HepG2 (cell line): ENCODE data around the gene ZSCAN31. TPM values are rescaled to one million over a fixed set of nuclear protein-coding genes. Genes with fewer than 3 reads are reported as not detected.

Experiments used
- CEBPB ChIP-seq: IDR thresholded peaks from 2 replicates; pipeline ENCODE4 v1.6.1; 2011; ENCODE audit warnings: low read depth, low read length, improper control_type of control experiment, borderline replicate concordance
- EP300 ChIP-seq, 3 experiments: sonication (generic) in 1 of 3; formaldehyde crosslinking in 1 of 3; IDR thresholded peaks; 2 replicates each; pipeline versions ENCODE4 v1.5.1 to v1.6.1; 2011 to 2020; ENCODE audit warnings: low read depth in 2 of 3, low read length in 2 of 3, borderline replicate concordance in 1 of 3, improper control_type of control experiment in 1 of 3, mild to moderate bottlenecking in 1 of 3, missing genetic modification reagents in 1 of 3, moderate library complexity in 1 of 3
- HCFC1 ChIP-seq: fragments of 150-350 bp; IDR thresholded peaks from 2 replicates; pipeline ENCODE4 v1.6.1; 2014; ENCODE audit warnings: low read depth, low read length
- HNF4A ChIP-seq: sonication (generic); formaldehyde crosslinking; IDR thresholded peaks from 2 replicates; pipeline ENCODE4 v1.4.0; 2020; ENCODE audit warnings: missing genetic modification reagents
- HNRNPLL ChIP-seq: fragments of 200-400 bp; formaldehyde crosslinking; IDR thresholded peaks from 2 replicates; pipeline ENCODE4 v1.6.1; 2017; ENCODE audit warnings: mild to moderate bottlenecking, low read depth, low read length; ENCODE audit not compliant: poor library complexity, severe bottlenecking
- MED1 ChIP-seq: sonication (generic); formaldehyde crosslinking; IDR thresholded peaks from 2 replicates; pipeline ENCODE4 v1.4.0; 2020; ENCODE audit warnings: missing genetic modification reagents
- ONECUT2 ChIP-seq: sonication (generic); formaldehyde crosslinking; IDR thresholded peaks from 2 replicates; pipeline ENCODE4 v1.4.0; 2020; ENCODE audit warnings: missing genetic modification reagents
- PPARG ChIP-seq: conservative IDR thresholded peaks from 2 replicates; pipeline ENCODE4 v1.6.1; 2016; ENCODE audit warnings: missing biosample characterization, missing genetic modification reagents
- SUZ12 ChIP-seq: fragments of 150-350 bp; IDR thresholded peaks from 2 replicates; pipeline ENCODE4 v1.6.1; 2014; ENCODE audit warnings: low read depth, low read length
- ZBTB49 ChIP-seq: sonication (generic); formaldehyde crosslinking; IDR thresholded peaks from 2 replicates; pipeline ENCODE4 v1.4.0; 2020; ENCODE audit warnings: missing genetic modification reagents, borderline replicate concordance
- ZNF207 ChIP-seq: fragments of 450-650 bp; IDR thresholded peaks from 2 replicates; pipeline ENCODE4 v1.6.1; 2016; ENCODE audit warnings: antibody characterized with exemption, borderline replicate concordance
- ZNF225 ChIP-seq: sonication (generic); formaldehyde crosslinking; IDR thresholded peaks from 2 replicates; pipeline ENCODE4 v1.4.0; 2020; ENCODE audit warnings: mild to moderate bottlenecking, missing genetic modification reagents
- ZNF337 ChIP-seq: sonication (generic); formaldehyde crosslinking; IDR thresholded peaks from 2 replicates; pipeline ENCODE4 v1.5.1; 2020; ENCODE audit warnings: missing genetic modification reagents, low read depth, mild to moderate bottlenecking, borderline replicate concordance
- ZNF468 ChIP-seq: sonication (generic); formaldehyde crosslinking; IDR thresholded peaks from 2 replicates; pipeline ENCODE4 v1.8.0; 2022; ENCODE audit warnings: mild to moderate bottlenecking, moderate library complexity, missing genetic modification reagents
- polyA plus RNA-seq, 8 experiments: library from polyadenylated mRNA; depleted of rRNA in 3 of 8; stranded (reverse) in 7 of 8; unstranded in 1 of 8; fragments of >200 nt; fragmentation: Illumina TruSeq in 4 of 8; extraction: Trizol in 4 of 8; gene quantifications; 2 replicates each; pipeline versions ENCODE4 v1.2.1 to v1.2.3, GENCODE V29; 2011 to 2016; ENCODE audit warnings: low read depth in 4 of 8, missing spikeins in 1 of 8, mixed read lengths in 1 of 8; ENCODE audit not compliant: insufficient read depth in 1 of 8
- total RNA-seq, 5 experiments: library from RNA; depleted of rRNA; stranded (reverse); fragments of >200 nt; fragmentation: Illumina TruSeq; extraction: Trizol; gene quantifications; 2 replicates each; pipeline ENCODE4 v1.2.3, GENCODE V29; 2016; ENCODE audit warnings: low read depth in 1 of 5
- TF ChIP-seq, protein P1 (sequence below): sonication (generic); formaldehyde crosslinking; IDR thresholded peaks from 2 replicates; pipeline ENCODE4 v1.4.0; 2020; ENCODE audit warnings: missing genetic modification reagents
- TF ChIP-seq, protein P2 (sequence below): sonication (generic); formaldehyde crosslinking; IDR thresholded peaks from 2 replicates; pipeline ENCODE4 v1.4.0; 2020; ENCODE audit warnings: missing genetic modification reagents

The ZSCAN31 gene
- total and polyA plus RNA-seq, 2 of the 13 experiments (the other 11 are each of a cell fraction or from before 2014, with no cell fraction given): 5.3 to 6.2 TPM

DNA sequence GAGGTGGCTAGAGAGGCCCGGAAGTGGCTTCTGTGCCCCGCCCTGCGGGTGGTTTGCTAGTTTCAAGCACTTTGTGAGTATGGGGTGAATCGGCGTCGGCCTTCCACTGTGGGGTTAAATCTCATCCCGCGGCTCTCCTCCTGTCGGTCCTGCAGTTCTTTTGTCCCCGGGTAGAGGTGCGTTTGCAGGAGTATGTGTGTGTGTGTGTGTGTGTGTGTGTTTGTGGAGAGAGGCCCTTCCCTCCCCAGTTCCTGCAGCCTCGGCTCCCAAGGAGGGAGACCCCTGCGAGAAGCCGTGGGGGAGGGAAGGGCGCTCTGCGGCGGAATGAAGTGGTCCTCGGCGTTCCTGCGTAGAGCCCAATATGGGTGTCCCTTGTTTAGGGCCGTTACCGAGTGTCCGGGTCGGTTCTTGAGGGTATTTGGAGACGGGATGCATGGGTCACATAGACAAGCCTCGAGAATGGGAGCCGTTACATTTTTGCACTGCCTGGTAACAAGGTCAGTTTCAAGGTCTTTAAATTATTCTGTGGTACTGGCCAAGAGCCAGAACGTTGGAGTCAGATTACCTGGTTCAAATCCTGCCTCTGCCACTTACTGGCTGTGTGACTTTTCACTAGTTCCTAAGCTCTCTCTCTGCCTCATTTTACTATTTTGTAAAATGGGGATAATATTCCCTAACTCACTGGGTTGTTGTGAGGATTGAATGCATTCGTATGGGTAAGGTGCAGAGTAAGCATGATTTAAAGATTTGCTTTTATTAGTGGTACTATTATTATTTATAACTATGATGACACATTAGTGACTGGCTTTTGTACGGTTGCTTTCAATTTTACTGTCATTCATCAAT lies 14.2 kb upstream of the ZSCAN31 start, which contains the start of gene ZKSCAN3 (continued):
- TF ChIP-seq, protein P1, sequence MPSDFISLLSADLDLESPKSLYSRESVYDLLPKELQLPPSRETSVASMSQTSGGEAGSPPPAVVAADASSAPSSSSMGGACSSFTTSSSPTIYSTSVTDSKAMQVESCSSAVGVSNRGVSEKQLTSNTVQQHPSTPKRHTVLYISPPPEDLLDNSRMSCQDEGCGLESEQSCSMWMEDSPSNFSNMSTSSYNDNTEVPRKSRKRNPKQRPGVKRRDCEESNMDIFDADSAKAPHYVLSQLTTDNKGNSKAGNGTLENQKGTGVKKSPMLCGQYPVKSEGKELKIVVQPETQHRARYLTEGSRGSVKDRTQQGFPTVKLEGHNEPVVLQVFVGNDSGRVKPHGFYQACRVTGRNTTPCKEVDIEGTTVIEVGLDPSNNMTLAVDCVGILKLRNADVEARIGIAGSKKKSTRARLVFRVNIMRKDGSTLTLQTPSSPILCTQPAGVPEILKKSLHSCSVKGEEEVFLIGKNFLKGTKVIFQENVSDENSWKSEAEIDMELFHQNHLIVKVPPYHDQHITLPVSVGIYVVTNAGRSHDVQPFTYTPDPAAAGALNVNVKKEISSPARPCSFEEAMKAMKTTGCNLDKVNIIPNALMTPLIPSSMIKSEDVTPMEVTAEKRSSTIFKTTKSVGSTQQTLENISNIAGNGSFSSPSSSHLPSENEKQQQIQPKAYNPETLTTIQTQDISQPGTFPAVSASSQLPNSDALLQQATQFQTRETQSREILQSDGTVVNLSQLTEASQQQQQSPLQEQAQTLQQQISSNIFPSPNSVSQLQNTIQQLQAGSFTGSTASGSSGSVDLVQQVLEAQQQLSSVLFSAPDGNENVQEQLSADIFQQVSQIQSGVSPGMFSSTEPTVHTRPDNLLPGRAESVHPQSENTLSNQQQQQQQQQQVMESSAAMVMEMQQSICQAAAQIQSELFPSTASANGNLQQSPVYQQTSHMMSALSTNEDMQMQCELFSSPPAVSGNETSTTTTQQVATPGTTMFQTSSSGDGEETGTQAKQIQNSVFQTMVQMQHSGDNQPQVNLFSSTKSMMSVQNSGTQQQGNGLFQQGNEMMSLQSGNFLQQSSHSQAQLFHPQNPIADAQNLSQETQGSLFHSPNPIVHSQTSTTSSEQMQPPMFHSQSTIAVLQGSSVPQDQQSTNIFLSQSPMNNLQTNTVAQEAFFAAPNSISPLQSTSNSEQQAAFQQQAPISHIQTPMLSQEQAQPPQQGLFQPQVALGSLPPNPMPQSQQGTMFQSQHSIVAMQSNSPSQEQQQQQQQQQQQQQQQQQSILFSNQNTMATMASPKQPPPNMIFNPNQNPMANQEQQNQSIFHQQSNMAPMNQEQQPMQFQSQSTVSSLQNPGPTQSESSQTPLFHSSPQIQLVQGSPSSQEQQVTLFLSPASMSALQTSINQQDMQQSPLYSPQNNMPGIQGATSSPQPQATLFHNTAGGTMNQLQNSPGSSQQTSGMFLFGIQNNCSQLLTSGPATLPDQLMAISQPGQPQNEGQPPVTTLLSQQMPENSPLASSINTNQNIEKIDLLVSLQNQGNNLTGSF (CRISPR knock-in tag): no peak
- peak; percentile 34 for TF ChIP-seq HNRNPLL
- TF ChIP-seq SUZ12: no peak
- peak; percentile 93; the same call in 1 of the 2 replicates for TF ChIP-seq ZNF225 (CRISPR knock-in tag)
- TF ChIP-seq, protein P2, sequence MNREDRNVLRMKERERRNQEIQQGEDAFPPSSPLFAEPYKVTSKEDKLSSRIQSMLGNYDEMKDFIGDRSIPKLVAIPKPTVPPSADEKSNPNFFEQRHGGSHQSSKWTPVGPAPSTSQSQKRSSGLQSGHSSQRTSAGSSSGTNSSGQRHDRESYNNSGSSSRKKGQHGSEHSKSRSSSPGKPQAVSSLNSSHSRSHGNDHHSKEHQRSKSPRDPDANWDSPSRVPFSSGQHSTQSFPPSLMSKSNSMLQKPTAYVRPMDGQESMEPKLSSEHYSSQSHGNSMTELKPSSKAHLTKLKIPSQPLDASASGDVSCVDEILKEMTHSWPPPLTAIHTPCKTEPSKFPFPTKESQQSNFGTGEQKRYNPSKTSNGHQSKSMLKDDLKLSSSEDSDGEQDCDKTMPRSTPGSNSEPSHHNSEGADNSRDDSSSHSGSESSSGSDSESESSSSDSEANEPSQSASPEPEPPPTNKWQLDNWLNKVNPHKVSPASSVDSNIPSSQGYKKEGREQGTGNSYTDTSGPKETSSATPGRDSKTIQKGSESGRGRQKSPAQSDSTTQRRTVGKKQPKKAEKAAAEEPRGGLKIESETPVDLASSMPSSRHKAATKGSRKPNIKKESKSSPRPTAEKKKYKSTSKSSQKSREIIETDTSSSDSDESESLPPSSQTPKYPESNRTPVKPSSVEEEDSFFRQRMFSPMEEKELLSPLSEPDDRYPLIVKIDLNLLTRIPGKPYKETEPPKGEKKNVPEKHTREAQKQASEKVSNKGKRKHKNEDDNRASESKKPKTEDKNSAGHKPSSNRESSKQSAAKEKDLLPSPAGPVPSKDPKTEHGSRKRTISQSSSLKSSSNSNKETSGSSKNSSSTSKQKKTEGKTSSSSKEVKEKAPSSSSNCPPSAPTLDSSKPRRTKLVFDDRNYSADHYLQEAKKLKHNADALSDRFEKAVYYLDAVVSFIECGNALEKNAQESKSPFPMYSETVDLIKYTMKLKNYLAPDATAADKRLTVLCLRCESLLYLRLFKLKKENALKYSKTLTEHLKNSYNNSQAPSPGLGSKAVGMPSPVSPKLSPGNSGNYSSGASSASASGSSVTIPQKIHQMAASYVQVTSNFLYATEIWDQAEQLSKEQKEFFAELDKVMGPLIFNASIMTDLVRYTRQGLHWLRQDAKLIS (CRISPR knock-in tag): no peak
- TF ChIP-seq ONECUT2 (CRISPR knock-in tag): no peak
- TF ChIP-seq HCFC1: peak; percentile 43; the same call in 1 of the 2 replicates
- 0 out of 2 replicates have a peak, but pooled peaks have one; percentile 82 for TF ChIP-seq ZNF468 (CRISPR knock-in tag)
- TF ChIP-seq MED1: peak; percentile 60; the same call in 1 of the 2 replicates
- 0 out of 2 replicates have a peak, but pooled peaks have one; percentile 18 for TF ChIP-seq PPARG (CRISPR knock-in tag)
- TF ChIP-seq ZNF337 (CRISPR knock-in tag): 0 out of 2 replicates have a peak, but pooled peaks have one; percentile 60
- no peak for TF ChIP-seq EP300 (IDR thresholded peaks at IDR 0.05; ENCODE audit: low read depth in 2 of 2, low read length in 2 of 2)
- 0 out of 2 replicates have a peak, but pooled peaks have one; percentile 32 for TF ChIP-seq EP300 (CRISPR knock-in tag; IDR thresholded peaks at IDR 0.05; ENCODE audit: borderline replicate concordance)
- TF ChIP-seq HNF4A (CRISPR knock-in tag): no peak
- no peak for TF ChIP-seq CEBPB
- TF ChIP-seq ZBTB49: no peak
- TF ChIP-seq ZNF207: no peak
